Neutrophil (primary cell): ENCODE data around the gene TOR1B.
A peak's percentile ranks its signal among the peaks of the same experiment; 100 is the strongest.

Source experiments
- H3K27ac ChIP-seq: fragments of 200-600 bp; sonication (generic); 2 replicates; pipeline ENCODE4 v1.5.1; 2016; ENCODE audit warnings: mild to moderate bottlenecking, moderate library complexity
- H3K27me3 ChIP-seq: fragments of 200-600 bp; sonication (generic); 2 replicates; pipeline ENCODE4 v1.6.0; 2016; ENCODE audit warnings: mild to moderate bottlenecking
- H3K36me3 ChIP-seq: fragments of 200-600 bp; sonication (generic); 2 replicates; pipeline ENCODE4 v1.5.1; 2017
- H3K4me1 ChIP-seq, 2 experiments: fragments of 200-600 bp in 1 of 2; sonication (generic) in 1 of 2; 1 replicate in 1 of 2; 2 replicates in 1 of 2; pipeline versions ENCODE4 v1.5.1 to v1.6.1; 2013 to 2016; ENCODE audit warnings: low read depth in 1 of 2, low read length in 1 of 2, mild to moderate bottlenecking in 1 of 2, moderate library complexity in 1 of 2; ENCODE audit not compliant: control insufficient read depth in 1 of 2, insufficient read depth in 1 of 2
- H3K4me3 ChIP-seq, 2 experiments: fragments of 200-600 bp in 1 of 2; sonication (generic) in 1 of 2; 1 replicate in 1 of 2; 2 replicates in 1 of 2; pipeline ENCODE4 v1.5.1; 2013 to 2016; ENCODE audit warnings: low read depth in 1 of 2, low read length in 1 of 2, mild to moderate bottlenecking in 1 of 2, moderate library complexity in 1 of 2
- H3K9me3 ChIP-seq: fragments of 200-600 bp; sonication (generic); 2 replicates; pipeline ENCODE4 v1.5.1; 2016
- CTCF ChIP-seq: fragments of 200-600 bp; sonication (generic); IDR thresholded peaks from 2 replicates; pipeline ENCODE4 v1.5.1; 2016; ENCODE audit warnings: antibody characterized with exemption

The TOR1B gene

GRCh38 chr9:129835860-129836223 lies 32.9 kb downstream of the TOR1B start:
- peaks cover 22% of the 10 kb centered on the region for H3K36me3 ChIP-seq
- H3K27ac ChIP-seq, result peak overlapping the region; percentile 89
- H3K27me3 ChIP-seq, result no peaks in the 10 kb centered on the region
- no peaks in the 10 kb centered on the region for H3K9me3 ChIP-seq
- no peak for TF ChIP-seq CTCF
- H3K4me1 ChIP-seq, result peaks cover 47 to 61% of the 10 kb centered on the region in 2 experiments
- peak overlapping the region; percentile 96 to 99 for H3K4me3 ChIP-seq

GRCh38 chr9:129836311-129837007 lies 33.5 kb downstream of the TOR1B start:
- Histone ChIP-seq H3K27ac (peak overlapping the region; percentile 89), H3K9me3 (no peaks in the 10 kb centered on the region), H3K4me1 (peaks cover 47 to 61% of the 10 kb centered on the region in 2 experiments), H3K4me3 (peak overlapping the region; percentile 96 to 99), H3K36me3 (peaks cover 20% of the 10 kb centered on the region), H3K27me3 (no peaks in the 10 kb centered on the region)
- no peak for TF ChIP-seq CTCF

- Histone ChIP-seq H3K9me3 (no peaks in the 10 kb centered on the region), H3K27ac (no peak overlapping the region), H3K4me1 (peaks cover 45 to 55% of the 10 kb centered on the region in 2 experiments), H3K36me3 (peaks cover 7% of the 10 kb centered on the region), H3K27me3 (no peaks in the 10 kb centered on the region), H3K4me3 (no peak overlapping the region)
- TF ChIP-seq CTCF, result no peak
Observed at GRCh38 chr9:129838707-129839259, 35.8 kb downstream of the TOR1B start.

- Histone ChIP-seq H3K9me3 (no peaks in the 10 kb centered on the region), H3K4me3 (no peak overlapping the region), H3K27me3 (no peaks in the 10 kb centered on the region), H3K36me3 (peaks cover 7% of the 10 kb centered on the region), H3K27ac (peak overlapping the region; percentile 13), H3K4me1 (peaks cover 38 to 48% of the 10 kb centered on the region in 2 experiments)
- no peak for TF ChIP-seq CTCF
Observed at GRCh38 chr9:129839324-129840023, 36.5 kb downstream of the TOR1B start.

GRCh38 chr9:129840034-129840433 lies 37.0 kb downstream of the TOR1B start:
- Histone ChIP-seq H3K9me3 (no peaks in the 10 kb centered on the region), H3K27me3 (no peaks in the 10 kb centered on the region), H3K4me3 (no peak overlapping the region), H3K36me3 (peaks cover 7% of the 10 kb centered on the region), H3K4me1 (peaks cover 33 to 44% of the 10 kb centered on the region in 2 experiments), H3K27ac (peak overlapping the region; percentile 13)
- no peak for TF ChIP-seq CTCF
